IMR-90 (cell line): ENCODE measurements around the gene FAM20C. TPM values are rescaled to one million over a fixed set of nuclear protein-coding genes. Genes with fewer than 3 reads are reported as not detected.

ENCODE experiments used
- ATAC-seq: fragments of 200-7000 bp; cut with Tn5 transposase; 2 replicates; pipeline ENCODE4 v1.9.1; 2020; ENCODE audit warnings: low read depth, mild to moderate bottlenecking, moderate library complexity
- BruUV-seq: library from RNA; stranded (reverse); fragments of 400-500 nt; replicated peaks from 2 replicates; lab custom pipeline; 2021; lab: Mats Ljungman, UMichigan
- CTCF ChIA-PET: fragments of 300-600 bp; formaldehyde crosslinking; extraction: SDS; loops from one replicate; lab custom pipeline; 2021; ENCODE audit warnings: antibody characterized with exemption; lab: Yijun Ruan, JAX
- POLR2A ChIA-PET: fragments of 300-600 bp; sonication (Branson Sonifier 250); formaldehyde crosslinking; loops from one replicate; lab custom pipeline; 2022; ENCODE audit warnings: antibody characterized with exemption; ENCODE audit not compliant: unreplicated experiment; lab: Charles Lee
- DNase-seq: peaks from one replicate; pipeline ENCODE4 v3.0.0; 2013
- H2AFZ ChIP-seq: replicated peaks from 2 replicates; pipeline ENCODE3; 2013; ENCODE audit warnings: low read length, mild to moderate bottlenecking; ENCODE audit not compliant: poor library complexity
- H2AK5ac ChIP-seq: 2 replicates; pipeline ENCODE4 v1.6.1; 2013; ENCODE audit warnings: low read depth, low read length, inconsistent platforms
- H2AK9ac ChIP-seq: replicated peaks from 2 replicates; pipeline ENCODE3; 2013; ENCODE audit warnings: mild to moderate bottlenecking, low read depth, low read length, moderate library complexity; ENCODE audit not compliant: poor library complexity
- H2BK120ac ChIP-seq: 2 replicates; pipeline ENCODE4 v1.6.1; 2013; ENCODE audit warnings: low read depth, low read length, inconsistent platforms
- H2BK15ac ChIP-seq: 3 replicates; pipeline ENCODE4 v1.6.1; 2013; ENCODE audit warnings: low read depth, low read length, inconsistent platforms
- H2BK20ac ChIP-seq: 2 replicates; pipeline ENCODE4 v1.6.1; 2013; ENCODE audit warnings: low read depth, mild to moderate bottlenecking, inconsistent platforms, low read length, moderate library complexity
- H2BK5ac ChIP-seq: 2 replicates; pipeline ENCODE4 v1.6.1; 2013; ENCODE audit warnings: mild to moderate bottlenecking, low read depth, low read length, inconsistent platforms; ENCODE audit not compliant: poor library complexity, severe bottlenecking
- H3K14ac ChIP-seq: replicated peaks from 2 replicates; pipeline ENCODE4 v1.6.1; 2013; ENCODE audit warnings: low read depth, low read length, inconsistent platforms
- H3K18ac ChIP-seq: 2 replicates; pipeline ENCODE4 v1.6.1; 2013; ENCODE audit warnings: low read depth, low read length, control low read depth
- H3K23ac ChIP-seq: 2 replicates; pipeline ENCODE4 v1.6.1; 2013; ENCODE audit warnings: low read depth, low read length, inconsistent platforms
- H3K27ac ChIP-seq: 2 replicates; pipeline ENCODE4 v1.5.1; 2013; ENCODE audit warnings: mild to moderate bottlenecking, control low read depth, low read length; ENCODE audit not compliant: insufficient read depth
- H3K27me3 ChIP-seq: 2 replicates; pipeline ENCODE4 v1.6.1; 2013; ENCODE audit warnings: low read length; ENCODE audit not compliant: control insufficient read depth, insufficient read depth
- H3K36me3 ChIP-seq: 2 replicates; pipeline ENCODE4 v1.6.1; 2013; ENCODE audit warnings: low read length, mixed read lengths; ENCODE audit not compliant: control insufficient read depth, insufficient read depth
- H3K4ac ChIP-seq: 2 replicates; pipeline ENCODE4 v1.6.1; 2013; ENCODE audit warnings: low read depth, low read length, inconsistent platforms
- H3K4me1 ChIP-seq: 2 replicates; pipeline ENCODE4 v1.6.1; 2013; ENCODE audit warnings: low read length, mixed read lengths; ENCODE audit not compliant: control insufficient read depth, insufficient read depth
- H3K4me2 ChIP-seq: 2 replicates; pipeline ENCODE4 v1.6.1; 2013; ENCODE audit warnings: low read depth, mild to moderate bottlenecking, control low read depth, low read length, moderate library complexity
- H3K4me3 ChIP-seq: 2 replicates; pipeline ENCODE4 v1.5.1; 2013; ENCODE audit warnings: low read depth, mild to moderate bottlenecking, control low read depth, low read length, moderate library complexity; ENCODE audit not compliant: insufficient read depth
- H3K56ac ChIP-seq: 2 replicates; pipeline ENCODE4 v1.6.1; 2013; ENCODE audit warnings: low read length, inconsistent platforms; ENCODE audit not compliant: insufficient read depth; ENCODE audit errors: extremely low read depth
- H3K79me1 ChIP-seq, 2 experiments: 2 replicates each; pipeline ENCODE4 v1.6.1; 2013; ENCODE audit warnings: low read length in 2 of 2, inconsistent platforms in 1 of 2, low read depth in 1 of 2
- H3K9ac ChIP-seq: 2 replicates; pipeline ENCODE4 v1.6.1; 2013; ENCODE audit warnings: low read depth, low read length, control low read depth
- H3K9me1 ChIP-seq: 2 replicates; pipeline ENCODE4 v1.6.1; 2013; ENCODE audit warnings: low read length, inconsistent platforms; ENCODE audit not compliant: insufficient read depth
- H3K9me3 ChIP-seq: 2 replicates; pipeline ENCODE4 v1.6.1; 2013; ENCODE audit warnings: low read length; ENCODE audit not compliant: control insufficient read depth, insufficient read depth
- H4K20me1 ChIP-seq: 2 replicates; pipeline ENCODE4 v1.6.1; 2013; ENCODE audit warnings: low read length, inconsistent platforms; ENCODE audit not compliant: insufficient read depth
- H4K5ac ChIP-seq: 2 replicates; pipeline ENCODE4 v1.6.1; 2013; ENCODE audit warnings: mild to moderate bottlenecking, low read depth, low read length, control low read depth
- H4K8ac ChIP-seq, 2 experiments: 2 replicates each; pipeline ENCODE4 v1.6.1; 2013; ENCODE audit warnings: low read depth in 2 of 2, low read length in 2 of 2, control low read depth in 1 of 2, inconsistent platforms in 1 of 2
- H4K91ac ChIP-seq: 2 replicates; pipeline ENCODE4 v1.6.1; 2013; ENCODE audit warnings: low read depth, low read length, inconsistent platforms; ENCODE audit not compliant: insufficient read depth
- NFE2L2 ChIP-seq: fragments of 150-350 bp; IDR thresholded peaks from 2 replicates; pipeline ENCODE4 v1.6.1; 2016; ENCODE audit warnings: low read depth, mild to moderate bottlenecking, low read length
- WGBS, 2 experiments: methylation state at CpG; one replicate each; pipeline versions ENCODE4 v1.1.5 to v1.1.7; 2013; ENCODE audit warnings: missing lambda C conversion rate in 2 of 2; ENCODE audit not compliant: insufficient read length in 1 of 2; ENCODE audit errors: extremely low coverage in 2 of 2; 5-methylcytosine and 5-hydroxymethylcytosine counted together
- dilution Hi-C: fragments of 300-500 bp; cut with HindIII; formaldehyde crosslinking; loops from one replicate; pipeline ENCODE4 v1.14.3; 2018; ENCODE audit warnings: low sequenced_read_pairs; ENCODE audit not compliant: unreplicated experiment
- in situ Hi-C: fragments of 300-500 bp; cut with MboI; formaldehyde crosslinking; loops from 3 replicates; pipeline ENCODE4 v1.14.3; 2019; ENCODE audit warnings: low sequenced_read_pairs, inconsistent platforms, mixed read lengths
- intact Hi-C: fragments of 100-400 bp; cut with micrococcal nuclease; formaldehyde crosslinking; loops from 2 replicates; pipeline ENCODE4 v1.10.0; 2022
- polyA plus RNA-seq, 3 experiments: library from polyadenylated mRNA; depleted of rRNA; stranded (reverse); fragments of >200 nt; gene quantifications; 2 replicates each; pipeline ENCODE4 v1.2.3, GENCODE V29; 2012; ENCODE audit warnings: low replicate concordance in 1 of 3
- total RNA-seq: library from RNA; depleted of rRNA; stranded (reverse); fragments of >200 nt; gene quantifications from 2 replicates; pipeline ENCODE4 v1.2.3, GENCODE V29; 2012

FAM20C gene
- total and polyA plus RNA-seq, 2 of the 4 experiments (the other 2 are of a cell fraction): 7.7 to 36.6 TPM

DNA sequence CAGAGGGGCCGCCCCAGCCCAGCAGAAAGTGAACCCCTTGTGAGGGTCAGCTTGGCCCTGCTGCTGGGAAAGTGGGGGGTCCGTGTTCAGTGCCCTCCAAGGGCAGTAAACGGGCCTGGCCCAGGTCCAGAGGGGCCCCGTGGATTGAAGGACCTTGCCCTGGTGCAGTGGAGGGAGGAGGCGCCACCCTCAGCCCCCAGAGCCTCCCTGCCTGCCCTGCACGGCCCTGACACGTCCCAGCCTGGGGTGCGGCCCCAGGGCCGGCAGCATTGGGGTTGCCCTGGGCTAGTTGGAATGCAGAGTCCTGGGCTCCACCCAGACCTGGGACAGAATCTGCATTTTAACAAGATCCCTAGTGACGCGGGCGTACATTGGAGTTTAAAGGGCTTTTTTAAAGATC lies 54.8 kb downstream of the FAM20C start:
- no peak overlapping the region for H2BK15ac ChIP-seq
- no TSS peak for BruUV-seq
- peaks cover 14 to 23% of the 10 kb centered on the region in 2 experiments; a peak in 3 of 4 replicates for H3K79me1 ChIP-seq
- no peaks in the 10 kb centered on the region for H3K9me3 ChIP-seq
- no peak overlapping the region for H2BK20ac ChIP-seq
- H2AK9ac ChIP-seq: peak overlapping the region; percentile 42
- POLR2A ChIA-PET: no interaction called here
- dilution Hi-C loops: no loop called here
- H3K4me2 ChIP-seq: no peak overlapping the region
- H3K4me1 ChIP-seq: no peaks in the 10 kb centered on the region
- no peaks in the 10 kb centered on the region for H3K9me1 ChIP-seq
- H4K5ac ChIP-seq: no peak overlapping the region
- in situ Hi-C loops: no loop called here
- no peak overlapping the region for H3K14ac ChIP-seq
- H2AK5ac ChIP-seq: no peak overlapping the region
- peaks cover 83% of the 10 kb centered on the region for H3K36me3 ChIP-seq
- no peak for TF ChIP-seq NFE2L2
- H4K20me1 ChIP-seq: peaks cover 19% of the 10 kb centered on the region
- no peak overlapping the region for H4K8ac ChIP-seq
- H3K18ac ChIP-seq: no peak overlapping the region
- no CpG with 5 or more reads among the region's 12 CpGs for WGBS, 2 experiments
- CTCF ChIA-PET: no interaction called here
- no peak overlapping the region for H3K9ac ChIP-seq
- no peak overlapping the region for H4K91ac ChIP-seq
- H2BK120ac ChIP-seq: no peak overlapping the region
- DNase-seq (no peak), ATAC-seq (no peak)
- H3K23ac ChIP-seq: no peak overlapping the region
- no peaks in the 10 kb centered on the region for H3K27me3 ChIP-seq
- H3K56ac ChIP-seq: no peak overlapping the region
- no peak overlapping the region for H3K4ac ChIP-seq
- intact Hi-C loops: no loop called here
- H2AFZ ChIP-seq: no peak overlapping the region
- no peak overlapping the region for H2BK5ac ChIP-seq
- H3K4me3 ChIP-seq: no peak overlapping the region
- H3K27ac ChIP-seq: no peak overlapping the region
